GM23338 (cell line): ENCODE data around the gene POU2F3. TPM values are rescaled to one million over a fixed set of nuclear protein-coding genes. Genes with fewer than 3 reads are reported as not detected.

Experiments used
- ATAC-seq: fragments of 200-7000 bp; cut with Tn5 transposase; 3 replicates; pipeline ENCODE4 v1.9.1; 2020
- DNase-seq: peaks from one replicate; pipeline ENCODE4 v3.0.0-alpha.2; 2015; ENCODE audit warnings: low spot score
- H2AFZ ChIP-seq: fragments of 200-600 bp; sonication (generic); 2 replicates; pipeline ENCODE4 v1.8.0; 2016; ENCODE audit warnings: antibody characterized with exemption, mild to moderate bottlenecking, moderate library complexity
- H3F3A ChIP-seq: fragments of 200-600 bp; sonication (generic); replicated peaks from 2 replicates; pipeline ENCODE4 v1.8.0; 2017; ENCODE audit warnings: antibody characterized with exemption, mixed run types, low read depth
- H3K27ac ChIP-seq: fragments of 200-600 bp; sonication (generic); 2 replicates; pipeline ENCODE4 v1.6.1; 2016; ENCODE audit warnings: low read depth
- H3K27me3 ChIP-seq: fragments of 200-600 bp; sonication (generic); 2 replicates; pipeline ENCODE4 v1.8.0; 2016; ENCODE audit warnings: mild to moderate bottlenecking, mixed run types, moderate library complexity; ENCODE audit not compliant: insufficient read depth
- H3K36me3 ChIP-seq: fragments of 200-600 bp; sonication (generic); 2 replicates; pipeline ENCODE4 v1.8.0; 2016; ENCODE audit warnings: mild to moderate bottlenecking; ENCODE audit not compliant: insufficient read depth
- H3K4me1 ChIP-seq: fragments of 200-600 bp; sonication (generic); 2 replicates; pipeline ENCODE4 v1.8.0; 2016; ENCODE audit warnings: mild to moderate bottlenecking, moderate library complexity; ENCODE audit not compliant: insufficient read depth
- H3K4me2 ChIP-seq: fragments of 200-600 bp; sonication (generic); 2 replicates; pipeline ENCODE4 v1.7.1; 2017; ENCODE audit warnings: mixed run types
- H3K4me3 ChIP-seq: fragments of 200-600 bp; sonication (generic); 2 replicates; pipeline ENCODE4 v1.6.1; 2016; ENCODE audit warnings: mixed run types
- H3K79me2 ChIP-seq: fragments of 200-600 bp; sonication (generic); replicated peaks from 2 replicates; pipeline ENCODE4 v1.8.0; 2017; ENCODE audit warnings: mild to moderate bottlenecking; ENCODE audit not compliant: insufficient read depth
- H3K9me2 ChIP-seq: fragments of 200-600 bp; sonication (generic); 2 replicates; pipeline ENCODE4 v1.8.0; 2017; ENCODE audit not compliant: insufficient read depth
- H4K20me1 ChIP-seq: fragments of 200-600 bp; sonication (generic); replicated peaks from 2 replicates; pipeline ENCODE4 v1.8.0; 2017; ENCODE audit warnings: mild to moderate bottlenecking; ENCODE audit not compliant: insufficient read depth
- H3K27ac Mint-ChIP-seq: 2 replicates; pipeline ENCODE4 v1.8.0; 2020; ENCODE audit warnings: inconsistent platforms, mild to moderate bottlenecking, moderate library complexity, mixed read lengths
- H3K27me3 Mint-ChIP-seq: 3 replicates; pipeline ENCODE4 v1.8.0; 2022; ENCODE audit warnings: low read depth, mild to moderate bottlenecking, moderate library complexity, mixed read lengths, inconsistent platforms; ENCODE audit not compliant: insufficient read depth, poor library complexity
- H3K36me3 Mint-ChIP-seq: 3 replicates; pipeline ENCODE4 v1.8.0; 2021; ENCODE audit warnings: low read depth, mild to moderate bottlenecking, inconsistent platforms, moderate library complexity, mixed read lengths
- H3K4me1 Mint-ChIP-seq: 3 replicates; pipeline ENCODE4 v1.8.0; 2020; ENCODE audit warnings: mild to moderate bottlenecking, inconsistent platforms, mixed read lengths
- H3K4me3 Mint-ChIP-seq: 3 replicates; pipeline ENCODE4 v1.8.0; 2021; ENCODE audit warnings: moderate library complexity, mild to moderate bottlenecking, inconsistent platforms, mixed read lengths
- H3K9me3 Mint-ChIP-seq: 3 replicates; pipeline ENCODE4 v1.8.0; 2020; ENCODE audit warnings: moderate library complexity, mild to moderate bottlenecking, inconsistent platforms, mixed read lengths
- CREB1 ChIP-seq: fragments of 250-450 bp; sonication (Bioruptor Pico); IDR thresholded peaks from 2 replicates; pipeline ENCODE4 v1.5.0; 2020; ENCODE audit warnings: low read depth, mild to moderate bottlenecking, moderate library complexity
- CTCF ChIP-seq, 2 experiments: fragments of 200-600 bp in 1 of 2; sonication (generic) in 1 of 2; conservative IDR thresholded peaks; 2 replicates each; pipeline versions ENCODE4 v1.5.1 to v1.6.1; 2016 to 2017; ENCODE audit warnings: antibody characterized with exemption in 2 of 2, low read depth in 2 of 2, mild to moderate bottlenecking in 2 of 2, moderate library complexity in 1 of 2
- ETS1 ChIP-seq: IDR thresholded peaks from 2 replicates; pipeline ENCODE4 v1.6.1; 2016; ENCODE audit warnings: antibody characterized with exemption
- EZH2 ChIP-seq: fragments of 200-600 bp; sonication (generic); IDR thresholded peaks from one replicate; pipeline ENCODE4 v1.8.0; 2017; ENCODE audit warnings: antibody characterized with exemption, mild to moderate bottlenecking, low read depth; ENCODE audit not compliant: unreplicated experiment
- EZH2phosphoT487 ChIP-seq: fragments of 200-600 bp; sonication (generic); IDR thresholded peaks from one replicate; pipeline ENCODE4 v1.8.1; 2018; ENCODE audit warnings: antibody characterized with exemption; ENCODE audit not compliant: unreplicated experiment
- JUNB ChIP-seq: IDR thresholded peaks from one replicate; pipeline ENCODE4 v1.6.1; 2016; ENCODE audit warnings: antibody characterized with exemption; ENCODE audit not compliant: unreplicated experiment
- POLR2AphosphoS5 ChIP-seq: IDR thresholded peaks from 2 replicates; pipeline ENCODE4 v1.6.1; 2016; ENCODE audit warnings: antibody characterized with exemption, low read depth
- REST ChIP-seq: IDR thresholded peaks from one replicate; pipeline ENCODE4 v1.6.1; 2018; ENCODE audit warnings: antibody characterized with exemption; ENCODE audit not compliant: unreplicated experiment
- STAT1 ChIP-seq: IDR thresholded peaks from one replicate; pipeline ENCODE4 v1.6.1; 2016; ENCODE audit warnings: antibody characterized with exemption; ENCODE audit not compliant: unreplicated experiment
- ZNF114 ChIP-seq: fragments of 250-450 bp; sonication (Bioruptor Pico); IDR thresholded peaks from 2 replicates; pipeline ENCODE4 v1.5.0; 2020; ENCODE audit warnings: mild to moderate bottlenecking, moderate library complexity
- ZNF331 ChIP-seq: fragments of 250-450 bp; sonication (Bioruptor Pico); IDR thresholded peaks from 2 replicates; pipeline ENCODE4 v1.5.0; 2020; ENCODE audit warnings: low read depth, mild to moderate bottlenecking, moderate library complexity
- polyA plus RNA-seq: library from polyadenylated mRNA; unstranded; fragments of >200 nt; fragmentation: Nextera tagmentation; extraction: Ambion mirVana; gene quantifications from 2 replicates; pipeline ENCODE4 v1.2.1, GENCODE V29; 2016
- total RNA-seq: library from RNA; depleted of rRNA; stranded (reverse); fragments of >200 nt; shearing (Covaris generic); gene quantifications from 2 replicates; pipeline ENCODE4 v1.2.3, GENCODE V29; 2014

POU2F3 gene
- total and polyA plus RNA-seq, 2 experiments from 2014 or later: 0.45 to 0.79 TPM

- Mint-ChIP-seq H3K4me3 (no peak overlapping the region), H3K36me3 (no peaks in the 10 kb centered on the region), H3K9me3 (no peaks in the 10 kb centered on the region), H3K4me1 (peaks cover 19% of the 10 kb centered on the region), H3K27me3 (peaks cover 70% of the 10 kb centered on the region), H3K27ac (no peak overlapping the region)
- Histone ChIP-seq H3K9me2 (no peaks in the 10 kb centered on the region), H3F3A (no peaks in the 10 kb centered on the region), H3K27me3 (peaks cover 81% of the 10 kb centered on the region), H3K4me3 (no peak overlapping the region), H4K20me1 (no peaks in the 10 kb centered on the region; the same call in 1 of the 2 replicates), H3K4me2 (no peak overlapping the region), H3K79me2 (no peaks in the 10 kb centered on the region), H3K36me3 (no peaks in the 10 kb centered on the region), H3K4me1 (peaks cover 17% of the 10 kb centered on the region), H2AFZ (no peak overlapping the region), H3K27ac (no peak overlapping the region)
- ATAC-seq (no peak), DNase-seq (no peak)
- TF ChIP-seq CTCF (conservative IDR thresholded peaks at IDR 0.05; ENCODE audit: low read depth in 2 of 2): no peak
Observed at GRCh38 chr11:120207512-120207911, 32.4 kb upstream of the POU2F3 start.

GRCh38 chr11:120208001-120208441, 31.9 kb upstream of the POU2F3 start:
- Histone ChIP-seq H3K36me3 (no peaks in the 10 kb centered on the region), H3K4me2 (no peak overlapping the region), H4K20me1 (peaks cover 3% of the 10 kb centered on the region), H3K9me2 (no peaks in the 10 kb centered on the region), H3F3A (no peaks in the 10 kb centered on the region), H3K4me1 (peaks cover 22% of the 10 kb centered on the region), H3K79me2 (no peaks in the 10 kb centered on the region), H3K4me3 (no peak overlapping the region), H3K27ac (no peak overlapping the region), H3K27me3 (peaks cover 84% of the 10 kb centered on the region), H2AFZ (no peak overlapping the region)
- DNase-seq (no peak), ATAC-seq (no peak)
- Mint-ChIP-seq H3K27ac (no peak overlapping the region), H3K4me3 (no peak overlapping the region), H3K36me3 (no peaks in the 10 kb centered on the region), H3K9me3 (no peaks in the 10 kb centered on the region), H3K4me1 (peaks cover 24% of the 10 kb centered on the region), H3K27me3 (peaks cover 71% of the 10 kb centered on the region)
- no peak for TF ChIP-seq ZNF114 (CRISPR knock-in tag)
- TF ChIP-seq ZNF331 (CRISPR knock-in tag): no peak
- no peak for TF ChIP-seq STAT1
- no peak for TF ChIP-seq REST
- no peak for TF ChIP-seq CTCF (conservative IDR thresholded peaks at IDR 0.05; ENCODE audit: low read depth in 2 of 2)
- no peak for TF ChIP-seq POLR2AphosphoS5
- TF ChIP-seq EZH2phosphoT487: no peak
- no peak for TF ChIP-seq EZH2
- no peak for TF ChIP-seq ETS1
- TF ChIP-seq CREB1 (CRISPR knock-in tag): no peak
- TF ChIP-seq JUNB: no peak
